LNCaP clone FGC (cell line): Measurements from ENCODE around the gene MAN2C1.

Source experiments
- DNase-seq: peaks from one replicate; pipeline ENCODE4 v3.0.0-alpha.2; 2011; ENCODE audit warnings: low read depth
- H3K4me3 ChIP-seq: 2 replicates; pipeline ENCODE4 v1.5.1; 2011; ENCODE audit warnings: mild to moderate bottlenecking, low read depth, low read length, control low read depth
- TF ChIP-seq, protein P1 (sequence below): IDR thresholded peaks from 2 replicates; pipeline ENCODE4 v1.5.1; 2012; ENCODE audit warnings: mild to moderate bottlenecking; ENCODE audit not compliant: control insufficient read depth, insufficient read depth; ENCODE audit errors: extremely low read depth

The MAN2C1 gene

DNA sequence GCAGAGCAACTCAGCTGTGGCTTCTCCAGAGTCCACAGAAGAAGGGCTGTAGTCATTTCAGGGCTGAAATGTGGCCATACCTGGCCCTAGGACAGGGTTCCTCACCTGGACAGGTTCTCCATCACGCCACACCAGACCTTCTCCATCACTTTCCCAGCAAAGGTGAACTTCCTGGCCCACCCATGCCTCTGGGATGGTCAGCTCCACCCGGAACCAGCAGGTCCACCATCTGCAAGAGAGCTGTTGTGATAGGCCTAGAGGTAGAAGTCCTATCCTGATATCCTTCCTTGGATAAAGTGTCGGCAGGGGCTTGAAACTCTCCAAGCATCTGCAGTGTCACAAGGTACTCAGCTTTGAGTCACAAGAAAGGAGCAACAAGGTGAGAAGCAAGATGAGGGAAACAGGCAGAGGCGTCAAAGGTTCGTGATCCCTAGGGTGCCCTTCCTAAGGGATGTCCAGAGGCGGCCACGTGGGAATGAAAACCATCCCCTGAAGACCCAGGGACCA lies 948 bp downstream of the MAN2C1 start:
- no peak for DNase-seq
- H3K4me3 ChIP-seq: peak overlapping the region; percentile 88
- TF ChIP-seq, protein P1, sequence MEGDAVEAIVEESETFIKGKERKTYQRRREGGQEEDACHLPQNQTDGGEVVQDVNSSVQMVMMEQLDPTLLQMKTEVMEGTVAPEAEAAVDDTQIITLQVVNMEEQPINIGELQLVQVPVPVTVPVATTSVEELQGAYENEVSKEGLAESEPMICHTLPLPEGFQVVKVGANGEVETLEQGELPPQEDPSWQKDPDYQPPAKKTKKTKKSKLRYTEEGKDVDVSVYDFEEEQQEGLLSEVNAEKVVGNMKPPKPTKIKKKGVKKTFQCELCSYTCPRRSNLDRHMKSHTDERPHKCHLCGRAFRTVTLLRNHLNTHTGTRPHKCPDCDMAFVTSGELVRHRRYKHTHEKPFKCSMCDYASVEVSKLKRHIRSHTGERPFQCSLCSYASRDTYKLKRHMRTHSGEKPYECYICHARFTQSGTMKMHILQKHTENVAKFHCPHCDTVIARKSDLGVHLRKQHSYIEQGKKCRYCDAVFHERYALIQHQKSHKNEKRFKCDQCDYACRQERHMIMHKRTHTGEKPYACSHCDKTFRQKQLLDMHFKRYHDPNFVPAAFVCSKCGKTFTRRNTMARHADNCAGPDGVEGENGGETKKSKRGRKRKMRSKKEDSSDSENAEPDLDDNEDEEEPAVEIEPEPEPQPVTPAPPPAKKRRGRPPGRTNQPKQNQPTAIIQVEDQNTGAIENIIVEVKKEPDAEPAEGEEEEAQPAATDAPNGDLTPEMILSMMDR: no peak

DNA sequence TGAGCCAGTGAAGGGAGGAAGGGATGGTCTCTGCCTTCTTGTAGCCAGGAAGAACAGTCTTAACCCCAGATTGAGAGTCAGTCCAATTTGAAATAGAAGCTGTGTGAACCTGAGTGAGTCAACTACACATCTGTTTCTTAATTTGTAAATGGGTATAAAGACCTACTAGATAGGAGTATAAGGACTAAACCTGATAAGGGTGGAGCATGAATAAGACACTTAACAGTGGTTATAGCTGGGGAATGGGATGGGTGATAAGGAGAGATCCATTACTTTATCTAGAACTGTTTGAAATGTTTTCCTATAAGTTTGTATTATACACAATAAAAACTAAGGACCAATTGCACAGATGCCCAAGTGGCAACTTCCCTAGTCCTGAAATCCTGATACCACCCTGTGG lies 1.4 kb downstream of the MAN2C1 start:
- TF ChIP-seq, protein P1: no peak
- H3K4me3 ChIP-seq: no peak overlapping the region; the same call in 1 of the 2 replicates
- no peak for DNase-seq

DNA sequence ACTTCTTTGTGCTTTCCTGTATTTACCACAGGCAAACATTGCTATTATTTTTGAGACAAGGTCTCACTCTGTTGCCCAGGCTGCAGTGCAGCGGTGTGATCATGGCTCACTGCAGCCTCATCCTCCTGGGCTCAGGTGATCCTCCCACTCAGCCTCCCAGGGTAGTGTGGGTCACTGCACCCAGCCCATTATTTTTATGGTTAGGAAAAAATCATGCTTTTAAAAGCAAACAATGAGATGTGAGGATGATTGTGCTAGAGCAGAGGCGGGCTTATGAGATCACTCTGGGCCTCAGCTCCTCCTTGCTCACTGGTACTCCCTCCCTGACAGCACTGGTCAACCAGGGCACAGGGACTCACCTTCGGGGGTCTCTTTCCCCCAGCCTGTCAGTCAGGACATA lies 2.2 kb downstream of the MAN2C1 start:
- no peak overlapping the region for H3K4me3 ChIP-seq
- TF ChIP-seq, protein P1: no peak
- no peak for DNase-seq

DNA sequence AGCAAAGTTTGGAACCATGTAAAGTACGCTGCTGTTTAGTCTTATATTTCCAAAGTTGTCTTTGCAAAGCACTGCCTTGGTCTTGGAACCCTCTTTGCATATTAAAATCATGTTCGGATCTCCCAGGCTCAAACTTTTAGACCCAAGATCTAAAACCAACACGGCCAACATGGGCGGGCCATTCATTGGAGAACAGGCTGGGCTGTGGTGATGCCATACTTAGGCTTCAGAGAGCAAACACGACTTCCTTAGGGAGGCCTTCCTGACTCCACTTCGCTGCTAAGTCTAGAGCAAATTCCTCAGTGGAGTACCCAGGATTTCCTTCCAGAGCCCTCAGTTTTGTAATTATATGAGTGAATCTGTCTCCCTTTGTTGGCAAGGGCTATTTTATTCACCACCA lies 3.5 kb downstream of the MAN2C1 start:
- TF ChIP-seq, protein P1: no peak
- no peak for DNase-seq
- H3K4me3 ChIP-seq: no peak overlapping the region

DNA sequence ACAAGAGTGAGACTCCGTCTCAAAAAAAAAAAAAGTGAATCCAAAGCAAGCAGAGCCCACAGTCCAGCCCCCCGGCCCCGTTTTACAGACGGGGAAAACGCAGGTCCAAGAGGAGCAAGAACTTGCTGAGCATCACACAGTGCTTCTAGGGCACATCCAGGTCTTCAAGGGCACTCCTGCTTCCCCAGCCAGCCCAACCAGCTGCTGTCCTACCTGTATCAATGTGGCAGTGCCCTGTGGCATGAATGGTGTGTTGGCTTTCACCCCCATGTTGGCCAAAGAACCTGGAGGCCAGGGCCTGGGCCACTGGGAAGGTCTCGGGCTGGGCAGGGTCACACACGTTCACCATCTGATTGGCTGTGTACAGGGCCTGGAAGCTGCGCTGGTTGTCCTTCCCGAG lies 4.6 kb downstream of the MAN2C1 start:
- TF ChIP-seq, protein P1: no peak
- H3K4me3 ChIP-seq: no peak overlapping the region
- no peak for DNase-seq

DNA sequence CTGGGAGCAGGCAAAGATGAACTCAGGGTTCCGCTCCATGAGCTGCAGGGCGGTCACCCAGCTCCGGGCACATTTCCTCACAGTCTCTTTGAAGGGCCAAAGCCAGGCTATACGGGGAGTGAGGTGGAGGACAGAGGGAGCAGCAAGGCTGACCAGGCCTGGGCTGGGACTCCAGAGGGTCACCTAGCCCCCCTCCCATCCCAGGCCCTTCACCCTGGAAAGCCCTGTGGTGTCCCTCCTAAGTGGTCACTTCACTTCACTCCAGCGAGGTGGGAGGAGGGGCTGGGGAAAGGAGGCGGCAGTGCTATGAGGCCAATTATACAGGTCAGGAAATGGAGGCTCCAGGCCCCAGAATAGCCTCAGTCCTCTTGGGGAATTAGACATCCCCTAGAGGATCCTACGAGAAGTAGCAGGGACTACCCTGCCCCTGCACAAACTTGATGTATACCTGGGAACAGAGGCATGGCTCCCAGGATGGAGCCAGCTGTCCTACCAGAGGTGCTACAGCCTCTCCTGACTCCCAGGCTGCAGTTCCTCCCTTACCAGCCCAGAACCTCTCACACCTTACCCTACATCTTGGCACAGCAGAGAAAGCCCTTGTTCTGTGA lies 5.7 kb downstream of the MAN2C1 start:
- DNase-seq: no peak
- TF ChIP-seq, protein P1: no peak
- H3K4me3 ChIP-seq: no peak overlapping the region

DNA sequence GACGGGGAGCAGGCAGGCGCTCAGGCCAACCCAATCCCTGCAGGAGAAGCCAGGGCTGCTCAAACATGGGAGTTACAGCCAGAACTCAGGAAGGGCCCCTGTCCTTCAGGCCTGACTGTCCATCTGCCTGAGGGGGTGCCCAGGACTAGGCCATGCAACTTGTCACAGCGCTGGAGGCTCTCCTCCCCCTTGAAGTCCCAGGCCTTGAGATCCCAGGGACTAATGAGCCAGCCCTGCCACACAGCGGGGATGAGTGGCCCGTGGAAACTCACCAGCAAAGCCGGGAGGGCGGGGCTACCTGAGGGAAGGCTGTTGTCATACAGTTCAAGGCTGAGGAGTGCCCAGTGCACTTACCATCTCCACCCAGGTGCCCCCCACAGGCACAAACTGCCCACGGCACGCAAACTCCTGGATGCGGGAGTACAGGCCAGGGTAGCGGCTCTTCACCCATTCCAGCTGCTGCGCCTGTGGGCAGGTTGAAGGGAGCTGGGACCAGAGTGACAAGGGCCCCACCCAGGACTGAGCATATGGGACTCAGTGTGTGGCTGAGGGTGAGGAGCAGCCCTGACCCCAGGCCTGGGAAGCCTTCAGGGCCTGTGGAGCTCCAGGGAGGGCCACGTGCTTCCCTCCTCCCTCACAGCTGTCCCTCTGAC lies 6.3 kb downstream of the MAN2C1 start:
- TF ChIP-seq, protein P1: no peak
- no peak overlapping the region for H3K4me3 ChIP-seq
- DNase-seq: no peak
